ENCODE measurements around the gene MMD2.

DNA sequence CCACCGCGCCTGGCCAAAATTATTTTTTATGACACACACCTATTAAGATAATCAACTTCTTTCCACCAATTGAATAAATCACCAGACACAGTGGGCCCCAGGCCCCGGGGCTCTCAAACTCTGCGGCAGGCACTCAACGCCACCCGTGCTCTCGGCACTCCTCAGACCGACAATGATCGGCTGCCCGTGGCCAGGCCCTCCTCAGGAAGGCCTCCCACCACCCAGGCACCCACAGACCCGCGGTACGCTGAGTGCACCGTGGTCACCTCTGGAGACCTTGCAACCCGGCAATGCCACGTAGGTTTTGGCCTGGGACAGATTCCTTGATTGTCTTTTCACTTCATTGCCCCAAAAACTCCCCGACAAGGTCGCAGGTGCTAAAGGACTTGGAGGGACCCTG, 82.4 kb downstream of the MMD2 start:
- TF ChIP-seq YY1 (IDR thresholded peaks at IDR 0.05; ENCODE audit: insufficient read depth, insufficient read length) (no peak), ZNF274 (IDR thresholded peaks at IDR 0.05; ENCODE audit: low read depth, low read length) (no peak)

Data from NT2/D1 (cell line).